RWPE1 (cell line): ENCODE data around the gene TMEM123.
"Not testable (repeated sequence)": the region's sequence is repeated elsewhere in the genome, so short reads cannot be mapped to it uniquely, and the experiment has no call there.

Source experiments
- CTCF ChIA-PET: fragments of 350-600 bp; sonication (Branson Sonifier 250); formaldehyde crosslinking; extraction: SDS; loops from one replicate; lab custom pipeline; 2021; lab: Yijun Ruan, JAX
- POLR2A ChIA-PET: fragments of 400-600 bp; formaldehyde crosslinking; extraction: SDS; loops from one replicate; lab custom pipeline; 2020; ENCODE audit warnings: antibody characterized with exemption; ENCODE audit not compliant: low non-redundant PET; lab: Yijun Ruan, JAX
- DNase-seq: peaks from one replicate; pipeline ENCODE4 v3.0.0; 2012; ENCODE audit warnings: low spot score
- H3K27ac ChIP-seq: fragments of 450-650 bp; 2 replicates; pipeline ENCODE4 v1.5.1; 2017
- TF ChIP-seq, protein P1 (sequence below): fragments of 450-650 bp; conservative IDR thresholded peaks from 2 replicates; pipeline ENCODE4 v1.5.1; 2017; ENCODE audit warnings: low read depth, mild to moderate bottlenecking

The TMEM123 gene

GRCh38 chr11:102375720-102376399, 76.7 kb downstream of the TMEM123 start:
- ChIA-PET CTCF (interaction anchor here (0.6 kb wide), 1 partner anchor 264 kb away, joined by 3 read pairs; no protein-coding TSS in a partner anchor), POLR2A (no interaction called here)
- DNase-seq: no peak
- no peak overlapping the region for H3K27ac ChIP-seq
- TF ChIP-seq, protein P1, sequence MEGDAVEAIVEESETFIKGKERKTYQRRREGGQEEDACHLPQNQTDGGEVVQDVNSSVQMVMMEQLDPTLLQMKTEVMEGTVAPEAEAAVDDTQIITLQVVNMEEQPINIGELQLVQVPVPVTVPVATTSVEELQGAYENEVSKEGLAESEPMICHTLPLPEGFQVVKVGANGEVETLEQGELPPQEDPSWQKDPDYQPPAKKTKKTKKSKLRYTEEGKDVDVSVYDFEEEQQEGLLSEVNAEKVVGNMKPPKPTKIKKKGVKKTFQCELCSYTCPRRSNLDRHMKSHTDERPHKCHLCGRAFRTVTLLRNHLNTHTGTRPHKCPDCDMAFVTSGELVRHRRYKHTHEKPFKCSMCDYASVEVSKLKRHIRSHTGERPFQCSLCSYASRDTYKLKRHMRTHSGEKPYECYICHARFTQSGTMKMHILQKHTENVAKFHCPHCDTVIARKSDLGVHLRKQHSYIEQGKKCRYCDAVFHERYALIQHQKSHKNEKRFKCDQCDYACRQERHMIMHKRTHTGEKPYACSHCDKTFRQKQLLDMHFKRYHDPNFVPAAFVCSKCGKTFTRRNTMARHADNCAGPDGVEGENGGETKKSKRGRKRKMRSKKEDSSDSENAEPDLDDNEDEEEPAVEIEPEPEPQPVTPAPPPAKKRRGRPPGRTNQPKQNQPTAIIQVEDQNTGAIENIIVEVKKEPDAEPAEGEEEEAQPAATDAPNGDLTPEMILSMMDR: no peak

DNA sequence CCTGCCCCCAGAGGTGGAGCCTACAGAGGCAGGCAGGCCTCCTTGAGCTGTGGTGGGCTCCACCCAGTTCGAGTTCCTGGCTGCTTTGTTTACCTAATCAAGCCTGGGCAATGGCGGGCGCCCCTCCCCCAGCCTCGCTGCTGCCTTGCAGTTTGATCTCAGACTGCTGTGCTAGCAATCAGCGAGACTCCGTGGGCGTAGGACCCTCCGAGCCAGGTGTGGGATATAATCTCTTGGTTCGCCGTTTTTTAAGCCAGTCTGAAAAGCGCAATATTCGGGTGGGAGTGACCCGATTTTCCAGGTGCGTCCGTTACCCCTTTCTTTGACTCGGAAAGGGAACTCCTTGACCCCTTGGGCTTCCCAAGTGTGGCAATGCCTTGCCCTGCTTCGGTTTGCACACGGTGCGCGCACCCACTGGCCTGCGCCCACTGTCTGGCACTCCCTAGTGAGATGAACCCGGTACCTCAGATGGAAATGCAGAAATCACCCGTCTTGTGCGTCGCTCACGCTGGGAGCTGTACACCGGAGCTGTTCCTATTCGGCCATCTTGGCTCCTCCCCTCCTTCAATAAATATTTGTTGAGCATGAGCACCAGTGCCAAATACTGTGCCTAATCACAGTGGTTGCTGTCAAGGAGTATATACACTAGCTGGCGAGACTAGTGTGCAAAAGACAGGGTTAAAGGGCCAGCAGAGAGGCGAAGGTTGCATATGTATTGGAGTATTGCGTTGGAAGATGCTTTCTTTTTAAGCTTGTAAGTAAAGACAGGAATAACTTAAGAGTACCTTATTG, 77.7 kb downstream of the TMEM123 start:
- CTCF ChIA-PET, H3K27ac ChIP-seq, DNase-seq, POLR2A ChIA-PET: not testable (repeated sequence)

- ChIA-PET CTCF (no interaction called here), POLR2A (no interaction called here)
- TF ChIP-seq, protein P1: no peak
- DNase-seq: no peak
- H3K27ac ChIP-seq: no peak overlapping the region
Measured at GRCh38 chr11:102368472-102368871, 84.1 kb downstream of the TMEM123 start.

GRCh38 chr11:102367364-102367763, 85.2 kb downstream of the TMEM123 start:
- DNase-seq: no peak
- CTCF ChIA-PET: interaction anchor here (0.5 to 1.8 kb wide), 10 partner anchors 32 to 333 kb away, joined by 3 to 10 read pairs (median 4); no protein-coding TSS in a partner anchor
- TF ChIP-seq, protein P1: no peak
- no peak overlapping the region for H3K27ac ChIP-seq
- POLR2A ChIA-PET: no interaction called here

- H3K27ac ChIP-seq: no peak overlapping the region
- TF ChIP-seq, protein P1: no peak
- DNase-seq: no peak
- CTCF ChIA-PET: interaction anchor here (0.8 kb wide), 1 partner anchor 69 kb away, joined by 3 read pairs; no protein-coding TSS in a partner anchor
- POLR2A ChIA-PET: no interaction called here
Measured at GRCh38 chr11:102364991-102365390, 87.6 kb downstream of the TMEM123 start.

- TF ChIP-seq, protein P1: no peak
- DNase-seq: no peak
- ChIA-PET CTCF (no interaction called here), POLR2A (no interaction called here)
- H3K27ac ChIP-seq: no peak overlapping the region
Measured at GRCh38 chr11:102361086-102362031, 91.2 kb downstream of the TMEM123 start.
